Epithelial cell of prostate (primary cell): Measurements from ENCODE around the gene SCN9A.
"Not testable (repeated sequence)": the region's sequence is repeated elsewhere in the genome, so short reads cannot be mapped to it uniquely, and the experiment has no call there.

Source experiments
- DNase-seq: peaks from one replicate; pipeline ENCODE4 v3.0.0-alpha.2; 2011; ENCODE audit warnings: low read depth, low spot score
- H3K27ac ChIP-seq: fragments of 450-650 bp; 2 replicates; pipeline ENCODE4 v1.5.1; 2017; ENCODE audit warnings: mild to moderate bottlenecking

Gene SCN9A

GRCh38 chr2:166375736-166376487 lies at the start of gene SCN9A:
Gene SCN9A, minus strand, starts transcription at chr2:166375944. Its CDS starts 64,188 bp downstream, at chr2:166311756.
- H3K27ac ChIP-seq: no peak within 1 kb of the TSS
- DNase-seq: no peak

- DNase-seq: no peak
- H3K27ac ChIP-seq: no peak overlapping the region
Measured at GRCh38 chr2:166424841-166425240, 49.1 kb upstream of the SCN9A start.

GRCh38 chr2:166419616-166419934 lies 43.8 kb upstream of the SCN9A start:
- no peak for DNase-seq

GRCh38 chr2:166418853-166419615 lies 43.3 kb upstream of the SCN9A start:
- no peak for DNase-seq
- H3K27ac ChIP-seq: no peak overlapping the region

More at GRCh38 chr2:166419616-166419934, 43.8 kb upstream of the SCN9A start:
- H3K27ac ChIP-seq: no peak overlapping the region

GRCh38 chr2:166417669-166418068 lies 41.9 kb upstream of the SCN9A start:
- H3K27ac ChIP-seq: no peak overlapping the region
- DNase-seq: no peak

GRCh38 chr2:166413255-166413654 lies 37.5 kb upstream of the SCN9A start:
- no peak for DNase-seq

GRCh38 chr2:166411473-166412230 lies 35.9 kb upstream of the SCN9A start:
- DNase-seq: no peak
- H3K27ac ChIP-seq: peak overlapping the region; percentile 95

More at GRCh38 chr2:166413255-166413654, 37.5 kb upstream of the SCN9A start:
- peak overlapping the region; percentile 95 for H3K27ac ChIP-seq

GRCh38 chr2:166410828-166411472 lies 35.2 kb upstream of the SCN9A start:
- DNase-seq: peak; percentile 68
- peak overlapping the region; percentile 95 for H3K27ac ChIP-seq

- DNase-seq, H3K27ac ChIP-seq: not testable (repeated sequence)
Measured at GRCh38 chr2:166407746-166408145, 32.0 kb upstream of the SCN9A start.

GRCh38 chr2:166406374-166406773 lies 30.6 kb upstream of the SCN9A start:
- H3K27ac ChIP-seq: no peak overlapping the region
- DNase-seq: no peak

- DNase-seq: no peak
- H3K27ac ChIP-seq: no peak overlapping the region
Measured at GRCh38 chr2:166405569-166405926, 29.8 kb upstream of the SCN9A start.

GRCh38 chr2:166404831-166405568 lies 29.3 kb upstream of the SCN9A start:
- no peak overlapping the region for H3K27ac ChIP-seq
- DNase-seq: no peak

- DNase-seq: no peak
- H3K27ac ChIP-seq: no peak overlapping the region
Measured at GRCh38 chr2:166394245-166394644, 18.5 kb upstream of the SCN9A start.

GRCh38 chr2:166393008-166393407 lies 17.3 kb upstream of the SCN9A start:
- no peak overlapping the region for H3K27ac ChIP-seq
- DNase-seq: no peak

GRCh38 chr2:166388481-166389070 lies 12.8 kb upstream of the SCN9A start:
- DNase-seq: no peak
- no peak overlapping the region for H3K27ac ChIP-seq

GRCh38 chr2:166385313-166385712 lies 9.6 kb upstream of the SCN9A start:
- no peak overlapping the region for H3K27ac ChIP-seq
- no peak for DNase-seq

GRCh38 chr2:166384774-166385173 lies 9.0 kb upstream of the SCN9A start:
- H3K27ac ChIP-seq: no peak overlapping the region
- DNase-seq: no peak

GRCh38 chr2:166382448-166382847 lies 6.7 kb upstream of the SCN9A start:
- DNase-seq: no peak
- H3K27ac ChIP-seq: no peak overlapping the region

GRCh38 chr2:166380615-166381014 lies 4.9 kb upstream of the SCN9A start:
- H3K27ac ChIP-seq: no peak overlapping the region
- no peak for DNase-seq
